Measurements from ENCODE around the gene SYT11.

- TF ChIP-seq EZH2 (IDR thresholded peaks at IDR 0.05; ENCODE audit: insufficient read depth, poor library complexity, severe bottlenecking) (no peak), EZH2phosphoT487 (IDR thresholded peaks at IDR 0.05; ENCODE audit: insufficient read depth, low read depth) (no peak)
These were observed 44.9 kb downstream of the SYT11 start for GRCh38 chr1:155904261-155904660.
